Measurements from ENCODE around the gene BCAS4.

The BCAS4 gene

GRCh38 chr20:50810842-50811241 lies 16.0 kb downstream of the BCAS4 start:
- Histone ChIP-seq H3K9me3 (ENCODE audit: control insufficient read depth, insufficient read depth, low read length) (peaks cover 4% of the 10 kb centered on the region; the same call in 1 of the 2 replicates), H3K27me3 (ENCODE audit: control insufficient read depth, low read length) (no peaks in the 10 kb centered on the region), H3K4me1 (ENCODE audit: control insufficient read depth, low read length) (peaks cover 99% of the 10 kb centered on the region), H3K27ac (ENCODE audit: low read depth, low read length) (peak overlapping the region; percentile 95), H3K79me2 (ENCODE audit: control insufficient read depth, low read length) (peaks cover 90% of the 10 kb centered on the region), H3K4me2 (ENCODE audit: low read length) (peak overlapping the region; percentile 100), H3K9me2 (replicated peaks; ENCODE audit: control insufficient read depth, low read length) (no peaks in the 10 kb centered on the region), H3F3A (ENCODE audit: control insufficient read depth, insufficient read depth) (peaks cover 78% of the 10 kb centered on the region), H3K4me3 (ENCODE audit: low read length) (peak overlapping the region; percentile 78), H3K36me3 (ENCODE audit: control insufficient read depth, low read length) (peaks cover 45% of the 10 kb centered on the region), H4K20me1 (ENCODE audit: control insufficient read depth, insufficient read depth, low read depth, low read length) (no peaks in the 10 kb centered on the region)
- TF ChIP-seq EZH2phosphoT487 (IDR thresholded peaks at IDR 0.05; ENCODE audit: borderline replicate concordance, low read length) (no peak), CTCF (IDR thresholded peaks at IDR 0.05; ENCODE audit: low read depth, low read length, poor library complexity, severe bottlenecking) (no peak)

- Histone ChIP-seq H3K9me3 (ENCODE audit: control insufficient read depth, insufficient read depth, low read length) (peaks cover 4% of the 10 kb centered on the region; the same call in 1 of the 2 replicates), H3K4me1 (ENCODE audit: control insufficient read depth, low read length) (peaks cover 97% of the 10 kb centered on the region), H3K9me2 (replicated peaks; ENCODE audit: control insufficient read depth, low read length) (no peaks in the 10 kb centered on the region), H3K27ac (ENCODE audit: low read depth, low read length) (peak overlapping the region; percentile 95), H3F3A (ENCODE audit: control insufficient read depth, insufficient read depth) (peaks cover 89% of the 10 kb centered on the region), H3K4me2 (ENCODE audit: low read length) (peak overlapping the region; percentile 100), H3K27me3 (ENCODE audit: control insufficient read depth, low read length) (no peaks in the 10 kb centered on the region), H3K79me2 (ENCODE audit: control insufficient read depth, low read length) (peaks cover 73% of the 10 kb centered on the region), H3K36me3 (ENCODE audit: control insufficient read depth, low read length) (peaks cover 38% of the 10 kb centered on the region), H4K20me1 (ENCODE audit: control insufficient read depth, insufficient read depth, low read depth, low read length) (no peaks in the 10 kb centered on the region), H3K4me3 (ENCODE audit: low read length) (peak overlapping the region; percentile 52)
- no peak for TF ChIP-seq EZH2phosphoT487 (IDR thresholded peaks at IDR 0.05; ENCODE audit: borderline replicate concordance, low read length)
- no peak for TF ChIP-seq CTCF (IDR thresholded peaks at IDR 0.05; ENCODE audit: low read depth, low read length, poor library complexity, severe bottlenecking)
These were observed 18.3 kb downstream of the BCAS4 start for GRCh38 chr20:50813101-50813643.

GRCh38 chr20:50813801-50814200 lies 18.9 kb downstream of the BCAS4 start:
- Histone ChIP-seq H3K36me3 (ENCODE audit: control insufficient read depth, low read length) (peaks cover 38% of the 10 kb centered on the region), H3K27ac (ENCODE audit: low read depth, low read length) (peak overlapping the region; percentile 95), H3K79me2 (ENCODE audit: control insufficient read depth, low read length) (peaks cover 71% of the 10 kb centered on the region), H3K9me2 (replicated peaks; ENCODE audit: control insufficient read depth, low read length) (no peaks in the 10 kb centered on the region), H3F3A (ENCODE audit: control insufficient read depth, insufficient read depth) (peaks cover 83% of the 10 kb centered on the region), H4K20me1 (ENCODE audit: control insufficient read depth, insufficient read depth, low read depth, low read length) (no peaks in the 10 kb centered on the region), H3K4me1 (ENCODE audit: control insufficient read depth, low read length) (peaks cover 97% of the 10 kb centered on the region), H3K4me3 (ENCODE audit: low read length) (peak overlapping the region; percentile 52), H3K27me3 (ENCODE audit: control insufficient read depth, low read length) (no peaks in the 10 kb centered on the region), H3K4me2 (ENCODE audit: low read length) (peak overlapping the region; percentile 100), H3K9me3 (ENCODE audit: control insufficient read depth, insufficient read depth, low read length) (peaks cover 4% of the 10 kb centered on the region; the same call in 1 of the 2 replicates)
- TF ChIP-seq EZH2phosphoT487 (IDR thresholded peaks at IDR 0.05; ENCODE audit: borderline replicate concordance, low read length), result no peak
- TF ChIP-seq CTCF (IDR thresholded peaks at IDR 0.05; ENCODE audit: low read depth, low read length, poor library complexity, severe bottlenecking), result no peak

All from DOHH2 (cell line).